HFF-Myc (cell line): ENCODE results near the gene MAPK1.
"Not testable (repeated sequence)": the region's sequence is repeated elsewhere in the genome, so short reads cannot be mapped to it uniquely, and the experiment has no call there.

Source experiments
- DNase-seq: peaks from one replicate; pipeline ENCODE4 v3.0.0-alpha.2; 2011; ENCODE audit warnings: low read depth; ENCODE audit errors: extremely low read depth
- H3K4me3 ChIP-seq: replicated peaks from 2 replicates; pipeline ENCODE4 v1.5.1; 2011; ENCODE audit warnings: low read depth, mild to moderate bottlenecking, control low read depth, low read length
- CTCF ChIP-seq: IDR thresholded peaks from 2 replicates; pipeline ENCODE4 v1.5.1; 2012; ENCODE audit warnings: mild to moderate bottlenecking, low read depth, low read length, control low read depth; ENCODE audit errors: missing control alignments

MAPK1 gene

GRCh38 chr22:21800552-21801303 is 66.7 kb downstream of the MAPK1 start:
- TF ChIP-seq CTCF = no peak
- no peak overlapping the region for H3K4me3 ChIP-seq
- no peak for DNase-seq

- H3K4me3 ChIP-seq = no peak overlapping the region
- no peak for TF ChIP-seq CTCF
- no peak for DNase-seq
These were observed 69.8 kb downstream of the MAPK1 start for GRCh38 chr22:21797444-21798221.

GRCh38 chr22:21796863-21797262 is 70.6 kb downstream of the MAPK1 start:
- TF ChIP-seq CTCF = no peak
- no peak for DNase-seq
- H3K4me3 ChIP-seq = no peak overlapping the region

GRCh38 chr22:21796231-21796630 is 71.2 kb downstream of the MAPK1 start:
- H3K4me3 ChIP-seq = no peak overlapping the region
- no peak for TF ChIP-seq CTCF
- DNase-seq = no peak

GRCh38 chr22:21793716-21794115 is 73.7 kb downstream of the MAPK1 start:
- not testable (repeated sequence) for DNase-seq, H3K4me3 ChIP-seq

GRCh38 chr22:21791635-21792625 is 75.5 kb downstream of the MAPK1 start:
- H3K4me3 ChIP-seq = no peak overlapping the region
- DNase-seq = no peak
- TF ChIP-seq CTCF = no peak

GRCh38 chr22:21790849-21791610 is 76.4 kb downstream of the MAPK1 start:
- DNase-seq, H3K4me3 ChIP-seq: not testable (repeated sequence)
